ENCODE measurements around the gene MYO1E.

GRCh38 chr15:59227021-59227420, 145.7 kb downstream of the MYO1E start:
- TF ChIP-seq ESRRG (CRISPR knock-in tag; IDR thresholded peaks at IDR 0.05) (no peak), ZFP30 (CRISPR knock-in tag; IDR thresholded peaks at IDR 0.05) (no peak), ZNF565 (CRISPR knock-in tag; conservative IDR thresholded peaks at IDR 0.05; ENCODE audit: low read depth) (no peak), SNAI2 (CRISPR knock-in tag; IDR thresholded peaks at IDR 0.05) (no peak), PATZ1 (CRISPR knock-in tag; IDR thresholded peaks at IDR 0.05; ENCODE audit: borderline replicate concordance) (no peak), BACH2 (CRISPR knock-in tag; IDR thresholded peaks at IDR 0.05; ENCODE audit: borderline replicate concordance) (no peak)
